GM18511 (cell line): ENCODE measurements around the gene ABHD12.

Source experiments
- ATAC-seq: cut with Tn5 transposase; IDR thresholded peaks from one replicate; pipeline ENCODE4 v1.9.1; 2021; ENCODE audit warnings: mild to moderate bottlenecking, moderate library complexity; ENCODE audit not compliant: unreplicated experiment

Gene ABHD12

GRCh38 chr20:25382704-25383370 lies 7.8 kb downstream of the ABHD12 start:
- ATAC-seq = no peak

- no peak for ATAC-seq
Observed at GRCh38 chr20:25380945-25381614, 9.6 kb downstream of the ABHD12 start.

DNA sequence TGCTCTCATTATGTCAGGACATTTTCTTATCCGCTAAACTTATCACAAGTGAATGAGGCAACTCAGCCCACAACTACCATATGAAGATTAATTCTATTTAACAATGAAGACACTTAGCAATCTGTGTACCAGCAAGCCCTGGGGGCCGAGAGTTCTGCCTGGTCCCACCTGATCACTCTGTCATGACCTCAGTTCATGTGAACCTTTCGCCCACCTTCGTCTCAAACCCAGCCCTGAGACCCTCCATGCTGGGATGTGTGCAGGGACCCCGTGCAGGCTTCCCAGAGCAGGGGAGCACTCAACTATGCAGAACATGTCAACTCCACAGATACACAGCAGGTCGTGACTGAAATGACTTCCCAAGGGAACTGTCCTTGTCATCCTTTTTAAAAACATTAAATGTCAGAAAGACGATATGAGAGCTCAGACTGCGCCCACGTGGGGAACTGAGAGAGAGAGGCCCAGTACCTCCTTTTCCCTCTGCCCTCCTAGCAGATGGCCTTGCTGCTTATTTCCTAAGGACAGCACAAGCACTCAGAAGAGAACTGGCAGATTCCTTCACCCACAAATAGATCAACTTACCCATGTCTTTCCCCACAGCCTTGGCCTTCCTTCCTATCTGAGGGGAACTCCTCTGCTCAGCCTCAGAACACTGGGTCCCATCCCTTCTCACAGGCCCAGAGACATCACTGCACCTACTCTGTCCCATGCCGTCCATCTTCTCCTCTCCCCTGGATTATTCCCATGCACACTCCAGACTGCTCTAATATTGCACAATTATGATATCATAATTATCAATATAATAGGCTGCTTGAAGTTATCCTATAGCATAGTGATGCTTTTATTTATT lies 11.5 kb downstream of the ABHD12 start:
- no peak for ATAC-seq

DNA sequence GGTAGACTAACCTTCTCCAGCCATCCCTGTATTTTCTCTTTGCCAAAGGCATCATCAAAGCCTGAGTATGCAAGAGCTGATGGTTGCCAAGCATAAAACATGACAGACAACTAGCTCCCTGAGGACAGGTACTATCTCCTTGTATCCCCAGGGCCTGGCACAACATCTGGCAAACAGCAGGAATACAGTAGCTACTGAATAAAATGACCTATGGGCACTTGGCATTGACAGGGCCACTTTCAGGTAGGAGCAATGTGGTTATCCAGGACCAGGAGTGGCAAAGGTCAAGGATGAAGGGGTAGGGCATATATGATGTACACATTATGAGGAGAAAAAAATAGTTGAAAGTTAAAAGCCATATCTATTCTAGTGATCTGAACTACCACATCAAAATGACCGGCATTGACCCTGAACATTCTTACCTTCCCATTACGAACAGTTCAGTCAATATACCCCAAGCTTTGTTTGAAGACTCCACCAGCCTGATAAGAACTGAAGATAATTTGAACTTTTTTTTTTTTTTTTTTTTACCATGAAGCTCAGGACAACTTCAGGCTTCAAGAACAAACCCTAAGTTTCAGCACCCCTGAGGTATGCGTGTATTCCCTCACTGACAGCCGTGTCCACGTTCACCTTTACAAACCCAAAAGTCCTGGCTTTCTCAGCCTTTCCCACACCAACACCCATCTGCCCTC lies 12.3 kb downstream of the ABHD12 start:
- ATAC-seq = no peak

DNA sequence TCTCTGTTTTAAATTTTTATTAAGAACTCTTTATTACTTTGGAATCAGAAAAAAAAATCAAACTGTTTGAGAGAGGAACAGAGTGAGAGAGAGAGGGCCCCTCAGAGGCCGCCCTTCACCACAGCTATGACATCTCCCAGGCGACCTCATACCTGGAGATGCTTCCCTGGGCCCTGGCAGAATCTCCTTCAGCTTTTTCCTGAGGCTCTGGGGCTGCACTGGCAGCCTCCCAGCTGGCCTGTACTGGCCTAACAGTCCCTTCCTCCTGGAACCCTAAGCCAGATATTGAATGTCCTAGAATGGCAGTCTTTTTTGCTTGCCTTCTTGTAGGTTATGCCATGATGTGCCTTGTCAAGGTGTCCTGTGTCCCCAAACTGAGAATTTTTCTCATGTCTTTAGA lies 13.7 kb downstream of the ABHD12 start:
- ATAC-seq = no peak

DNA sequence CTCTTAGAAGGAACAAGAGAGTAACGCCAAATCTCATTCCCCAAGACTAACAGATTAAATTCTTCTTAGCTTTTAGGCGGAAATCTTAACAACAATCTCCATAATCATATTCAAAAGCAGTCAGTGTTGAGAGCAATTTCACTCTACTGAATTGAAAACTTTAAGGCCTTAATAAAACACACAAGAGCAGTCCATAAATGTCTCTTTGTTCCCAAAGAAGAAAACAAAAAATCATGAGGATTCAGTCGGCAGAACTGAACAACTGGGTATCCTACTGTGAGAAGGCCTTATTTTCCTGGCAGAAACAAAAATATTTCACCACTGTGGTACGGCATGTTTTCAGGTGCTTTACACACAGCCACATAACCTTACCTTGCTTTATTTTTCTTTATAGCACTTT lies 14.4 kb downstream of the ABHD12 start:
- ATAC-seq = no peak

DNA sequence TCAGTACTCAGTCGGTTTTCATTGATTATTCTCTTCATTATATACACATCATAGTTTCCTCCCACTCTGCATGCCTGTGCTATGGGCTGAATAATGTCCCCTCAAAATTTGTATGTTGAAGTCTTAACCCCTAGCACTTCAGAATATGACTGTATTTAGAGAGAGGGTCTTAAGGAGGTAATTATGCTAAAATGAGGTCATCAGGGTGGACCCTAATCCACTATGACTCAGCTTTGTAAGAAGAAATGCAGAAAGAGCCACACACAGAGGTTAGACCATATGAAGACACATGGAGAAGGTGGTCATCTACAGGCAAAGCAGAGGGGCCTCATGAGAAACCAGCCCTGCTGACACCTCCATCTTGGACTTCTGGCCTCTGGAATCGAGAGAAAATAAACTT lies 15.8 kb downstream of the ABHD12 start:
- ATAC-seq = no peak

DNA sequence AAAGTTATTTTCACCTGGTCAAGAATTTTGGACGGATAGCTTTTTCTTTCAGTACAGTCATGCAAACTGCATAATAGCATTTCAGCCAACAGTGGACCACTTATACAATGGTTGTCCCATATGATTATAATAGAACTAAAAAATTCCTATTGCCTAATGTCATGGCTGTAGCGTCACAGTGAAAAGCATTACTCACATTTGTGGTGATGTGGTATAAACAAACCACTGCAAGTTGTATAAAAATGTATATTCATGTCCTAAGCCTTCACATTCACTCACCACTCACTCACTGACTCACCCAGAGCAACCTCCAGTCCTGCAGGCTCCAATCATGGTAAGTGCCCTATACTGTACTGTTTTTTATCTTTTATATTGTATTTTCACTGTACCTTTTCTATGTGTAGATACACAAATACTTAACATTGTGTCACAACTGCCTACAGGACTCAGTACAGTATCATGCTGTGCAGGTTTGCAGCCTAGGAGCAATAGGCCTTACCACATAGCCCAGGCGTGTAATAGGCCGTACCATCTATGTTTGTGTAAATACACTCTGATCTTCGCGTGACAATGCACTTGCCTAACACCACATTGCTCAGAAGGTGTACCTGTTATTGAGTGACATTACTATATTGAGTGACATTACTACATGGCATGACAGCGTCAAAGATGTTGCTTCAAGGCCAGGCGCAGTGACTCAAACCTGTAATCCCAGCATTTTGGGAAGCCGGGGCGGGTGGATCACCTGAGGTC lies 17.9 kb downstream of the ABHD12 start:
- no peak for ATAC-seq

GRCh38 chr20:25369971-25370370 lies 20.7 kb downstream of the ABHD12 start:
- ATAC-seq = no peak

DNA sequence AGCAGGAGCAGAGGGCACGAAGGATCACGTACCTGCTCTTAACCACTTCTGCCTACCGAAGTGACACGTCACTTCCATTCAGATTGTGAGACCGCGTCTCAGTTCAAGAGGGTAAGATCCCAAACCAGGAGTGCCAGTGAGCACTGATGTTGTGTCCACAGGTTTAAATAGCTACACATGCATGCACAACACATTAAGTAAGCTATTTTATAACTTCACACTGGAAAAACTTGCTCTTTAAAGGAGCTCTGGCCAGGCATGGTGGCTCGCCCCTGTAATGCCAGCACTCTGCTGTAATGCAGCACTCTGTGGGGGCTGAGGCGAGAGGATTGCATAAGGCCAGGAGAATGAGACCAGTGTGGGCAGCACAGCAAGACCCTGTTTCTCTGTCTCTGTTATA lies 21.1 kb downstream of the ABHD12 start:
- no peak for ATAC-seq

- ATAC-seq = no peak
Observed at GRCh38 chr20:25368976-25369375, 21.7 kb downstream of the ABHD12 start.

- ATAC-seq = no peak
Observed at GRCh38 chr20:25368526-25368925, 22.1 kb downstream of the ABHD12 start.

- no peak for ATAC-seq
Observed at GRCh38 chr20:25364879-25365699, 25.5 kb downstream of the ABHD12 start.

DNA sequence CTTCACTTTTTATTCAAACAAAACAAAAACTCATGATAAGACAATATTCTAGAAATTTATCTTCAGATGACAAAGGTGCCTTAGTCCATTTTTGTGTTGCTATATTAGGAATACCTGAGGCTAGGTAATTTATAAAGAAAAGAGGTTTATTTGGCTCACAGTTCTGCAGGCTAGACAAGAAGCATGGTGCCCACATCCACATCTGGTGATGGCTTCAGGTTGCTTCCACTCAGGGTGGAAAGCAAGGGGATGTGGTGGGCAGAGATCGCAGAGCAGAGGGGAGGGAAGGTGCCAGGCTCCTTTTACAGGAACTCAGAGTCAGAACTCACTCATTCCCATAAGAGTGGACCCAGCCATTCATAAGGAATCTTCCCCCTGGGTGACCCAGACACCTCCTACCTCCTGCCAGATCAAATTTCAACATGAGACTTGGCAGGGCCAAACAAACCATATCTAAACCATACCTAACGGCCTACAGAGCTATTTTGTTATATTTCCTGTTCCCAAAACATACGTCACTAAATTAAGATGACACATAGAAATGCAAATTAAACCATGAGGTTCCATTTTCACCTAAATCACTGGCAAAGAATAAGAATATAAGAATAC lies 26.4 kb downstream of the ABHD12 start:
- ATAC-seq = no peak

DNA sequence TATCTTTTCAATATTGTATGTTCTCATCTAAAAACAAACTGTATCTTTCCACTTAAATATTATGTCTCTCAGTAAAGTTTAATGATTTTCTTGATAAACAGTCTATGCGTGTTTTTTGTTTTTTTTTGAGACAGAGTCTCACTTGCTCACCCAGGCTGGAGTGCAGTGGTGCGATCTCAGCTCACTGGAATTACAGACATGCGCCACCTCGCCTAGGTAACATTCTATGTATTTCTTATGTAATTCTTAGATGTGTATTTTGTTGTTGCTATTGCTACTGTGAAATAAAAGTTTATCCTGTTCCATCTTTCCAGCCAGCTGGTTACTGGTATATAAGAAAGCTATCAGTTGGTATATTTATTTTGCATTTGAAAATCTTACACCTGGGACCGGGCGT lies 29.4 kb downstream of the ABHD12 start:
- peak; percentile 18 for ATAC-seq

GRCh38 chr20:25360631-25361286 lies 29.9 kb downstream of the ABHD12 start:
- peak; percentile 56 for ATAC-seq

DNA sequence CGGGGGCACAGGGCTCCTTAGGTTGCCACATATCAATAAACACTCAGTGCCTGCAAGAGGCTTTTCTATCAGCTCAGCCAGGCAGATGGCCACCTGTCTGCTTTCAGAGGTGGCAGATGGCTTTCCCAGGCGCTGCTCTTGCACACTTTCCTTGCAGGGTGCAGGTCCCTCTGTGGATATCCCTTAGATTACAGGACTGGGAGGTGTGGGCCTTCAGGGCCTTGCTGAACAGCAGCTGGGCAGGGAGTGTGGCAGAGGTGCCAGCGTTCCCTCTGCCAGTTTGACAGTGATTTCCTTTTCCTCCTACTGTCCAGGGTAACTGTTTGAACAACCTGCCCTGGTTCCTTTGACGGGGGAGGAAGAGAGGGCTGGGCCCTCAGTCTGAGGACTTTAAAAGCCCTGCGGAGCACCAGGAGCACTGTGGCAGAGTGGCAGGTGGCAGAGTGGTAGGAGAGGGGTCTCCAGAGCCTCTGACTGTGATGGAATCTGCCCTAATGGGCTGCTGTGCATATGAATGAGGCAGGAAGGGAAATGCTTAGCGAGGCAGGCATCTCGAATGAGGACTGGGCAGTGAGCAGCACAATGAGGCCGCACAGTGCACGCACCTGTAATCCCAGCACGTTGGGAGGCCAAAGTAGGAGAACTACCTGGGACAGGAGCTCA lies 34.2 kb downstream of the ABHD12 start:
- no peak for ATAC-seq

DNA sequence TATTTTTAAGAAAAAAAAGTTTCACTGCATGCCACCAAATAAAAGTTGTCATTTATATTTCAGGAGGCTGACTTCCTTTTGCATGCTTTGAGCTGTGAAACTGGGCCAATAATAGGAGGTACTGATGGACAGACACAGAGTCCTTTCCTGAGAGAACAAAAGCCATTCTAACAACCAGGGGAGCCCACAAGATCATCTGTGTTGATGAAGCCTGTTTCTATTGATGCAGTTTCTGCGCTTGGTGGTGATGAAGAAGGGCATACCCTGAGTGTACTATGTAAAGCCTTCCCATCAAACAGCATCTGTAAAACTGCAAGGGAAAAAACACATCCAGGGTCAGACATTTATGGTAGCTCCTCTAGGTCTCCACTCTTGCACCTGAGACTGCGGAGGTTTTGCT lies 34.8 kb downstream of the ABHD12 start:
- ATAC-seq = no peak
